KBM-7 (cell line): ENCODE data around the gene PIK3AP1.
"Not testable (repeated sequence)": the region's sequence is repeated elsewhere in the genome, so short reads cannot be mapped to it uniquely, and the experiment has no call there.

Source experiments
- DNase-seq: peaks from one replicate; pipeline ENCODE4 v3.0.0-alpha.2; 2015
- in situ Hi-C: fragments of 300-500 bp; cut with MboI; formaldehyde crosslinking; loops from 2 replicates; pipeline ENCODE4 v1.14.3; 2020; ENCODE audit warnings: low sequenced_read_pairs, low pct_unique_long_range_greater_than_20kb, mixed read lengths

Gene PIK3AP1, protein sequence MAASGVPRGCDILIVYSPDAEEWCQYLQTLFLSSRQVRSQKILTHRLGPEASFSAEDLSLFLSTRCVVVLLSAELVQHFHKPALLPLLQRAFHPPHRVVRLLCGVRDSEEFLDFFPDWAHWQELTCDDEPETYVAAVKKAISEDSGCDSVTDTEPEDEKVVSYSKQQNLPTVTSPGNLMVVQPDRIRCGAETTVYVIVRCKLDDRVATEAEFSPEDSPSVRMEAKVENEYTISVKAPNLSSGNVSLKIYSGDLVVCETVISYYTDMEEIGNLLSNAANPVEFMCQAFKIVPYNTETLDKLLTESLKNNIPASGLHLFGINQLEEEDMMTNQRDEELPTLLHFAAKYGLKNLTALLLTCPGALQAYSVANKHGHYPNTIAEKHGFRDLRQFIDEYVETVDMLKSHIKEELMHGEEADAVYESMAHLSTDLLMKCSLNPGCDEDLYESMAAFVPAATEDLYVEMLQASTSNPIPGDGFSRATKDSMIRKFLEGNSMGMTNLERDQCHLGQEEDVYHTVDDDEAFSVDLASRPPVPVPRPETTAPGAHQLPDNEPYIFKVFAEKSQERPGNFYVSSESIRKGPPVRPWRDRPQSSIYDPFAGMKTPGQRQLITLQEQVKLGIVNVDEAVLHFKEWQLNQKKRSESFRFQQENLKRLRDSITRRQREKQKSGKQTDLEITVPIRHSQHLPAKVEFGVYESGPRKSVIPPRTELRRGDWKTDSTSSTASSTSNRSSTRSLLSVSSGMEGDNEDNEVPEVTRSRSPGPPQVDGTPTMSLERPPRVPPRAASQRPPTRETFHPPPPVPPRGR

DNA sequence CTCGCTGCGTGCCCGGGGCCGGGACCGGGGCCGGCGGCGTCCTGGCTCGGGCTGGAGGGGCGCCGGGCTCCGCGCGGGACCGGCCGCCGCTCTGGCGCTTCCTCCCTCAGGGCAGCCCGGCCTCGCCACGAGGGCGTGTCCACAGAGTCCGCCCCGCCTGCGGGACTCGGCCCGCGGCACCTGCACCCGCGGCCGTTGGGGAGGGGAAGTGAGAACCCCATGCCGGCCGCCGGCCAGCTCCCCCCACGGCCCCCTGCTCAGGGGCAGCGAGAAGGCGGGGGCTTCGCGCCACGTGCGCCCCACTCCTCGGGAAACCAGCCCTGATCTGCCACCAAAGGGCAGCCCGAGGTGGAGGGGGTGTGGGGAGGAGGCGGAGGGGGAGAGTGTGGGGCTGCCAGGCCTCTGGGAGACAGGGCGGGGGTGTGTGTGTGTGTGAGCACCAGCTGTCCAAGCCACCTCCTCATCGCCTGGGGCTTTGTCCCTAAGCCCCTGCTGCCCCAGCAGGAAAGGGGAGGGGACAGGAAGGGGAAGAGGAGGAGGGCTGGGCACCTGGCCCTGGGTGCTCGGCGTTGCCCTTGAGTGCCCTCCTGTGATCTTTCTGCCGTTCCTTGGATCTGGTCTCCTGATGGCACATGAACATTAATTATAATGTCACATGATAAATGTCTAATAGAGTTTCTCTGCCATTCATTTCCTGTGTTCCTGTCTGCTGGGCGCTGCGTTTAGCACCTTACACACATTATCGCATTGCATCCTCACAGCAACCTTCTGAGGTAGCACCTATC lies at the start of gene PIK3AP1:
TSS of gene PIK3AP1 (minus strand) at position 93 of the 785 bp plus-strand sequence. CDS start 120 bp downstream, outside the sequence.
- peak; percentile 74 for DNase-seq
- in situ Hi-C loops: no loop called here

DNA sequence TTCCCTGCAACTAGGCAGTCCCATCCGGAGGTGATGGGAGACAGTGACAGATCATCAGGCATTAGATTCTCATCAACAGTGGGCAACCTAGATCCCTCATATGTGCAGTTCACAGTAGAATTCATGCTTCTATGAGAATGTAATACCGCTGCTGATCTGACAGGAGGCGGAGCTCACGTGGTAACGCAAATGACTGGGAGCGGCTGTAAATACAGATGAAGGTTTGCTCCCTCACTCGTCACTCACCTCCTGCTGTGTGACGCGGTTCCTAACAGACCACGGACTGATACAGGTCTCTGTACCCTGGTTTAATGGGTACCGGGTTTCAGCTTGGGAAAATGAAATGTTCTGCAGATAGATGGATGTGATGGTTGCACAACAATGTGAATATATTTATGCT lies 47.8 kb upstream of the PIK3AP1 start:
- in situ Hi-C loops: no loop called here
- no peak for DNase-seq

DNA sequence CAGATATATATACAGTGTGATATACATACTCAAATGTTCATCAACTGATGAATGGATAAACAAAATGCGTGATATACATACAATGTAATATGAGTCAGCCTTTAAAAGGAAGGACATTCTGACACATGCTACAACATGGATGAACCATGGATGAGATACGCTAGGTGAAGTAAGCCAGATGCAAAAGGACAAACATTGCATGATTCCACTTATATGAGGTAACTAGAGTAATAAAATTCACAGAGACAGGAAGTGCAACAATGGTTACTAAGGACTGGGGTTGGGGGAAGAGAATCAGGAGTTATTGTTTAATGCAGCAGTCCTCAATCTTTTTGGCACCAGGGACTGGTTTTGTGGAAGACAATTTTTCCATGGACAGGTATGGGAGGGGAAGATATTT lies 47.3 kb upstream of the PIK3AP1 start:
- no peak for DNase-seq
- in situ Hi-C loops: no loop called here

DNA sequence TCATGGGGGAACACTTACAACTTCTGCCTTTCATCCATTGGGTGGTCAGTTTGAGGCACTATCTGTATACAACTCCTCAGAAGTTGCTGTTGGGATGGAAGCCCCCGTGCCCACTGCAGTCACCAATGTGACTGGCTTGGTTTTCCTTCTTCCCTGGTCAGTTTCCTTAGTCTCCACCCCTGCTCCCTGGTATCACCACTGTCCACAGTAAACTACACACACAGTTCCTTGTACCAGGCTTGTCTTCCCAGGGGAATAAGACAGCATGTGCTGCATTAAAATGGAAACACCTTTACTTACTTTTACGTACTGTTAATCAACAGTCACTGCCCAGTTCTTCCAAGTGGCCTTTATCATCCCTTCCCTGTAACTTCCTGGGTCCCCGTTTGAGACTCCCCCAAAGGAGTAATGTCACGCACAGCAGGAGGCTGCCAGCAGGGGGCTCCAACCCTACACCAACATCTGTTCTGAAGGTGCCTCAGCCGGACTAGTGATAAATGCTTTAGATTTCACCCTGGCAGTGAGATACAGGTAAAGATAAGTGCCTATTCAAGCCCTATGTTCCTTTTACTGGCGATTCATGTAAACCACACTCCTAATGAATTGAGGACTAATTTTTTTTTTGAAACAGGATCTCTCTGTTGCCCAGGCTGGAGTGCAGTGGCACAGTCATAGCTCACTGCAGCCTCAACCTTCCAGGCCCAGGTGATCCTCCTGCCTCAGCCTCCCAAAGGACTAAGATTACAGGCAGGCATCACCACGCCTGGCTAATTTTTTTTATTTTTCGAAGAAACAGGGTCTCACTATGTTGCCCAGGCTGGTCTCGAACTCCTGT lies 45.3 kb upstream of the PIK3AP1 start:
- in situ Hi-C loops: no loop called here
- DNase-seq: peak; percentile 63

DNA sequence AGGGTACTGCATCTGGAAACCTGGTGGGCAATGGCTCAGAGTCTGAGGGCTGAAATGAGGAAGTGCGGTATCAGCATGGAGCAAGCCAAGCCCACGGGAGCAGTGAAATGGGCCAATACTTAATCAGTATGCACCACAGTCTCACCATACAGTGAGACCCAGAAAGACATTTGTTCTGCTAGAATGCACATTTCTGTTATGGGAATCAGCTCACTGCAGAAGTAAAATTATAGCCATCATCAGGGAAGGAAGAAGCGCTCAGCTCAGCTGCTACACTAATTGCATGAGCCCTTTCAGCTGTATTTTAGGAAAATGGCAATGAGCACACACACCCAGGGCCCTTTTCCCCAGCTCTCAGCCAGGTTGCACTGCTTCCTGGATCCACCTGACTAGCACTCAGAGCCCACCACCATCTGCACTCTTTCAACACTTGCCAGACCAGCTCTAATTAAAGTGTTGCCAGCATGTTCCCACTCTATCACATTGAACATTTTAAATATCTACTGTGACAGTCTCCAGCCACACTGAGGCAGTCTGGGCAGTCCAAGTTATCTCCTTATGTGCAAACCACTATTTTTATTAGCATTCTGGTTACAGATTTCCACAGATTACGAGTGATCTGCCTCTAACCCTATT lies 44.2 kb upstream of the PIK3AP1 start:
- in situ Hi-C loops: no loop called here
- DNase-seq: peak; percentile 83

DNA sequence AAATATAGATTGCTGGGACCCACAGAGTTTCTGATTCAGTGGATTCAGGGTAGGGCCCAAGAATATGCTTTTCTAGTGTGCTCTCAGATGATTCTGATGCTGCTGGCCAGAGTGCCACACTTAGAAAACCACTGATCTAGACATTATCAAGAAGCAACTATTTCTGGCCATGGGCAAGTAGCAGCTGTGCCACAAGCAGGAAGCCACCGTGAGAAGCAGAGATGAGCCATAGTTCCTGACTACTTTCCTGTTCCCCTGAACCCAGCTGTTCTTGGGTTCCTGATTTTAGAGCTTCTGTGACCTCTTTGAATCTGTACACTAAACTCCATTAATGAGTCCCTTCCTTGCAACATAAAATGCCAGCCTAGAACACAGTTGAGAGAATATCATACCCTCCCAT lies 38.1 kb upstream of the PIK3AP1 start:
- peak; percentile 82 for DNase-seq

DNA sequence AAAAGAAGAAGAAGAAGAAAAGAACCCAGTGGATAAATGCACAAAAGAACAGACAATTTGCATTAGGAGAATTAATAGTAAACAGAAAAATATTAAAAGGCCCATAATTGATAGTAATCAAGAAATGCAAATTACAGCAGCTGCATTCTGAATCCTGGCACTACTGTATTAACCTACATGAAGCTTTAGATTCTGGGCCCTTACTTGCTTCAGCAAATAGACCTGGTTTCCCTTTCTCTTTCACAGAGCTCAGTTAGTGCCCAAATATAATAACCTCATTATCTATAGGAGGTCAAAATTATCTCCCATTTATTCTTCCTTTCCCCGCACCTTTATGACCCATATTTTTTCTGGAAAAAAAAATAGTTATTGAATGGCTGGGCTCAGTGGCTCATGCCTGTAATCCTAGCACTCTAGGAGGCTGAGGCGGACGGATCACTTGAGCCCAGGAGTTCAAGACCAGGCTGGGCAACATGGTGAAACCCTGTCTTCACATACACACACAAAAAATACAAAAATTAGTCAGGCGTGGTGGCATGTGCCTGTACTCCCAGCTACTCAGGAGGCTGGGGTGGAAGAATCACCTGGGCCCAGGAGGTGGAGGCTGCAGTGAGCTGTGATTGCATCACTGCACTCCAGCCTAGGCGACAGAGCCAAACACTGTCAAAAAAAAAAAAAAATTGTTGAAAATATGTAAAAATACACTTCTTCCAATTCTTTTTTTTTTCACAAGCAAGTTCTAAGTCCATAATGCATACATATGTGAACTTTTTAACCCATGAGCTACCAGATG lies 36.0 kb upstream of the PIK3AP1 start:
- DNase-seq: no peak
- in situ Hi-C loops: no loop called here

More for the DNA sequence above, 38.1 kb upstream of the PIK3AP1 start:
- in situ Hi-C loops: no loop called here

DNA sequence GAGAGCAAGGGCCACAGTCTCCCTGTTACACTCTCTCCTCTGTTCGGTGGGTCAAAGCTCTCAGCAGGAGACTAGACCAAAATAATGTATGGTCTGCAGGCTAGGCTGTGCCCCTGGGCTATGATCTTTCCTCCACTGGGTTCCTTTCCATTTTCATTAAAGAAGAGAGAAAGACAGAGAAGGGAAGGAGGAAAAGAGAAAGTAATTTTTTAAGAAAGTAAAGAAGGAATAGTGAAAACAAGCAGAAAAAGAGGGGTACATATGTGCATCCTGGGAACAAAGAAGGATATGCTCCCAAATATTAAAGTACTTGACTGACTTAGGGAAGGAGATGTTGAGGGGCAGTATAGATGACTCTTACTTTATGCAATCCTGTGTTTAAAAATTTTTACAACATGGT lies 33.6 kb upstream of the PIK3AP1 start:
- in situ Hi-C loops: no loop called here
- DNase-seq: no peak

DNA sequence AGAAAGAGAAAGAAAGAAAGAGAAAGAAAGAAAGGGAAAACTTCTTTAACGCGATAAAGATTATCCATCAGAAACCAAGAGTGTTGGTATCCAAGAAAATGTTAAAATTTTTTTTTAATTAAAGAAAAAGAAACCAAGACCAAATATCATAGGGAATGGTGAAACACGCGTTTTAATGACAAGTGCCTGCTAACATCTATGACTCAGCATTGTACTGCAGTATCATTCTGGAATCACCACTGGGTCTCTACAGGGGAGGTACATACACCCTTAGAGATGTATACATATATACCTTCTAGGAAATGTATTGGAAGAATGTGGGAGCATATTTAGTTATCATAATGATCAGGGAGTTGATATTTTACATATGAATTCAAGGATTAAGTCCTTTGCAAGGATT lies 32.1 kb upstream of the PIK3AP1 start:
- no peak for DNase-seq

DNA sequence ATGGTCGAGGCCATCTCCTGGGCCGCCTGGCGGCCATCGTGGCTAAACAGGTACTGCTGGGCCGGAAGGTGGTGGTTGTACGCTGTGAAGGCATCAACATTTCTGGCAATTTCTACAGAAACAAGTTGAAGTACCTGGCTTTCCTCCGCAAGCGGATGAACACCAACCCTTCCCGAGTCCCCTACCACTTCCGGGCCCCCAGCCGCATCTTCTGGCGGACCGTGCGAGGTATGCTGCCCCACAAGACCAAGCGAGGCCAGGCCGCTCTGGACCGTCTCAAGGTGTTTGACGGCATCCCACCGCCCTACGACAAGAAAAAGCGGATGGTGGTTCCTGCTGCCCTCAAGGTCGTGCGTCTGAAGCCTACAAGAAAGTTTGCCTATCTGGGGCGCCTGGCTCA lies 30.0 kb upstream of the PIK3AP1 start:
- in situ Hi-C loops, DNase-seq: not testable (repeated sequence)

More for the DNA sequence above, 32.1 kb upstream of the PIK3AP1 start:
- in situ Hi-C loops: no loop called here

DNA sequence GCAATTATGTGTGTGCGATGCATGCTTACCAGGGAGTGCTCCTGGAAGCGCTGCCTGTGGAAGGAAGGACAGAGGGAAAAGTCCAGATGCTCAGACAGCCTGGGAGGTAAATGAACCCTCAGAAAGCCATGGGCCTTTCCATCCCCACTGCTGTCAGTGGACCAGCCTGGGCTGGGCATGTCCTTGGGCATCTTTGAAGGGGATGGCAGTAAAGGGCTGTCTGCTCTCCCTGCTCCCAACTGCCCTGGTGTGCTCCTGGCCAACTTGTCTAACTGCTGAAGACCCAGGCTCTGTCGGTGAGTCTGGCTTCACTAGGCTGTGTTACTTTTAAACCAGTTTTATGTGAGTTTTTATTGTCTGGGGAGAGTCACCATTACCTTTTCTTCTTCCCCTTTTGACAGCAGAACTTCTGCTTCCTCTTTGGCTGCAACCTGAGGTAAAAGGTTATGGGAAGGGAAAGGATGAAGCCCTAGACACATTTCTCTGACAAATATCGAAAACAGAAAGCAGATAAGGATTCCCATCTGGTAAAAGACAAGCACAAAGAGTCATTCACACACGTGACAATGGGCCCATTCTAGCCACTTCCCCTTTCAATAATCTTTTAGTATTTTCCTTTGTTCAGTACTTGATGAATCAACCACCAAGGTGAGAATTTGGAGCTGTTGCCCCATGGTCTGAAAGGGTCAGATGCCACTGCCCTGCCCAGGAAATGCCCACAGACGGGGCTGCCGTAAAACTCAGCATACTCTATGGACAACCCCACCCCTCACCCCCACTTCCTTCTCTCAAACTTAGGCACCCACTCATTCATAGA lies 27.6 kb upstream of the PIK3AP1 start:
- peak; percentile 96 for DNase-seq
- in situ Hi-C loops: no loop called here

DNA sequence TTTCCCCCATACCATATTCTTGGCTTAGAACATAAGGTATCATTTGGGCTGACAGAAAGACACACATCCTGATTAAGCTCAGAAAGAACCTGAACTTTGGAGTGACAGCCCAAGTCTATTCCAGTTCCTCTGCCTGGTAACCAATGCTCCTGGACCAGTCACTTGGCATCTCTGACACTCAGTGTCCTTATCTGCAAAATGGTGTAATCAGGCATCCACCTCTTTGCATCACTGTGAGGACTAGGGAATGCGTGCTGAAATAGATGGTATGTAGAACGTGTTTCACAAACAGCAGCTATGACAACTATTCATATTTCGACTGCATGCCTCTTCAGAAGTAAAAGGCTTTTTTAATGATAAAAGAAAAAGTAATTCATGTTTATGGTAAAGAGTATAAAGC lies 26.2 kb upstream of the PIK3AP1 start:
- no peak for DNase-seq
- in situ Hi-C loops: no loop called here

DNA sequence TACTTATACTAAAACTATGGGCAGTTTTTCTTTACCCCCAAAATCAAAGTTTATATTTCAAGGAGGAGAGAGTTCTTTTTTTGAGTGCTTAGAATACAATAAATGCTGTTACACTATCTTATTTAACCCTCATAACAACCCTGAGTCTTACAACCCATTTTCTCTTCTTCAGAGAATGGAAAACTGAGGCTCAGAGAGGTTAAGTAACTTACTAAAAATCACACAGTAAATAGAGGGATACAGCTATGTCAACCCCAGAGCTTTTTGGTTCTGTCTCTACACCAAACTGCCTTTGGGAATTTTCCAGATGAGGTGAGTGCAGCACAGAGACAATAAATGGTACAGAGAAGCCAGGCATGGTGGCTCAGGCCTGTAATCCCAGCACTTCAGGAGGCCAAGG lies 25.6 kb upstream of the PIK3AP1 start:
- in situ Hi-C loops: no loop called here
- no peak for DNase-seq

DNA sequence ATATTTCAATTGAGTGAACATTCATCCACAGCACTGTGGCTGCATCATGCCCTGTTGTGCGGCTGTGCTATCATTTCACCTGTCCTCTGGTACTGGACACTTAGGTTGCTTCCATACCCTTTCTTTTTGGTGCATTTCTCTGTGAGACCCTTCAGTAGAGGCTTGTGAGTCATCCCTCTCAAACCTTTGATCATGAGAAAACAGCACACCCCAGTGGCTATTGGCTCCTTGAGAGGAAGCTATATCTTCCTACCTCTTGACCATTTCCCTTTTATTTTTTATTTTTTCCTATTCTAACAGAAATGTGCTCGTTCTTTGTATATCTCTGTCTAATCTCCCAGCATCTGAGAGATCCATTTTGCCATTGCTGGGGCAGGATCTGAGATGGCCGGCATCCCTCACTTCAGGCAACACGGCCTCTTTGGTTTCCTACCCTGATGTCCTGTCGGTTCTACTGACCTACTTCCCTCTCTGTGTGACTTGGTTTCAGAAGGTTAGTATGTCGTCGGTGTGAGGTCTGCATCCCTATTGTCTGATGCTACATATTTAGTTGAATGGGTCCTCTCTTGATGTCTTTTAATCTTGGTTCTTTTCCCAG lies 23.8 kb upstream of the PIK3AP1 start:
- DNase-seq: peak; percentile 47
- in situ Hi-C loops: no loop called here

DNA sequence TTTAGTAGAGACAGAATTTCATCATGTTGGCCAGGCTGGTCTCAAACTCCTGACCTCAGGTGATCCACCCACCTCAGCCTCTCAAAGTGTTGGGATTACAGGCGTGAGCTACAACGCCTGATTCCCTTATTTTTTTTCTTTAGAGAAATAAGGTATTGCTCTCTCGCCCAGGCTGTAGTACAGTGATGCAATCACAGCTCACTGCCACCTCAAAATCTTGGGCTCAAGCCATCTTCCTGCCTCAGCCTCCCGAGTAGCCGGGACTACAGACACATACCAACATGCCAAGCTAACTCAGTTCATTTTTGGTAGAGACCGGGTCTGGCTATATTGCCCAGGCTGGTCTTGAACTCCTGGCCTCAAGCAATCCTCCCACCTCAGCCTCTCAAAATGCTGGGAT lies 21.2 kb upstream of the PIK3AP1 start:
- in situ Hi-C loops, DNase-seq: not testable (repeated sequence)

DNA sequence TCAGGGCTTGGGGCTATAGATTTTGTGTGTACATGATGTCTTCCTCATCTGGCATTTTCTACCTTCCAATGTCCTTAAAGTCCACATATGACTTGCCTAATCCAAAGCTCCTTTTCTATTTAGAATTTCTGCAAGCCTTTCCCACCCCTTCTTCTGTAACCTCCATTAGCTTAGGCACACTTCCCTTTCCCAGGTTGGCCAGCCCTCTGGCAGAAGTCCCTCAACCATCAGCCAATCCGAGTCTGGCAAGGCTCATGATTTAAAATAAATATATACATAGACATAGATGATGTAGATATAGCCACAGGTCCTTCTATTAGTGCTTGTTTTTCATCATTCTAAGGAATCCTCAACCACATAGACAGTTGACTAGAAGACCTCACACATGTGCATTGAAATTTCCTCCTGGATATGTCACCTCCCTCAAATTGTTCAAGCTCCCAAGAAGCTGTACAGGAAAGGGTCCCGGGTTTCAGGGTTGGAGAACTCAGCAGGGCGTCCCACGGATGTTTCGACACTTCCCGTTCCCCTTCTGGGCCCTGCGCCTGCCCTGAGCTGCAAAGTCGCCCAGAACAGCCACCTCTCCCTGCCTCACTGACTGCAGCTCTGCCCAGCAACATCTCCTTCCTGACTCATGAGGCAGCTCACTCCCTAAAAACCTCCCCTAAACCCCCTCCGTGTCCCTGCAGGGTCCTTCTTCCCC lies 20.4 kb upstream of the PIK3AP1 start:
- in situ Hi-C loops: no loop called here
- DNase-seq: peak; percentile 93
